GM06990 (cell line): ENCODE measurements around the gene ADRA2A.
A peak's percentile ranks its signal among the peaks of the same experiment; 100 is the strongest.

Experiments used
- DNase-seq: peaks from one replicate; pipeline ENCODE4 v3.0.0-alpha.2; 2011; ENCODE audit not compliant: insufficient read length; ENCODE audit errors: extremely low read depth
- H3K27me3 ChIP-seq: replicated peaks from 2 replicates; pipeline ENCODE4 v1.6.0; 2011; ENCODE audit warnings: low read length; ENCODE audit not compliant: control insufficient read depth, insufficient read depth
- H3K36me3 ChIP-seq: 2 replicates; pipeline ENCODE4 v1.5.1; 2011; ENCODE audit warnings: low read length; ENCODE audit not compliant: control insufficient read depth, insufficient read depth
- H3K4me3 ChIP-seq: replicated peaks from 2 replicates; pipeline ENCODE4 v1.5.1; 2011; ENCODE audit warnings: low read depth, mild to moderate bottlenecking, control low read depth, low read length
- TF ChIP-seq, protein P1 (sequence below): IDR thresholded peaks from 2 replicates; pipeline ENCODE4 v1.5.1; 2011; ENCODE audit warnings: low read length, control low read depth, mild to moderate bottlenecking, inconsistent platforms; ENCODE audit not compliant: insufficient read depth, poor library complexity, severe bottlenecking

The ADRA2A gene

DNA sequence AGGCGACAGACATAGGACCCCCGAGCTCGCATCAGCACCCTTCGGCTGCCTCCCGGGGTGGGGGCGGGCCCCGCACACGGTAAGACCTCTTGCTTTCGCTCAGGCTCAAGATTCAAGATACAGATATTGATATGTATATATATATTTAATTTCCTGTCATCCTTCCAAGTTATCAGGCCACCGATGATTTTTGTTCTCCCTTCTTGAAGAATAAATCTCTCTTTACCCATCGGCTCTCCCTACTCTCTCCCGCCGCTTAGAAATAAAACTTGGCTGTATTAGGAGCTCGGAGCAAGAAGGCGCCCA, 603 bp downstream of the ADRA2A start:
- no peak for DNase-seq
- H3K4me3 ChIP-seq = no peak overlapping the region

DNA sequence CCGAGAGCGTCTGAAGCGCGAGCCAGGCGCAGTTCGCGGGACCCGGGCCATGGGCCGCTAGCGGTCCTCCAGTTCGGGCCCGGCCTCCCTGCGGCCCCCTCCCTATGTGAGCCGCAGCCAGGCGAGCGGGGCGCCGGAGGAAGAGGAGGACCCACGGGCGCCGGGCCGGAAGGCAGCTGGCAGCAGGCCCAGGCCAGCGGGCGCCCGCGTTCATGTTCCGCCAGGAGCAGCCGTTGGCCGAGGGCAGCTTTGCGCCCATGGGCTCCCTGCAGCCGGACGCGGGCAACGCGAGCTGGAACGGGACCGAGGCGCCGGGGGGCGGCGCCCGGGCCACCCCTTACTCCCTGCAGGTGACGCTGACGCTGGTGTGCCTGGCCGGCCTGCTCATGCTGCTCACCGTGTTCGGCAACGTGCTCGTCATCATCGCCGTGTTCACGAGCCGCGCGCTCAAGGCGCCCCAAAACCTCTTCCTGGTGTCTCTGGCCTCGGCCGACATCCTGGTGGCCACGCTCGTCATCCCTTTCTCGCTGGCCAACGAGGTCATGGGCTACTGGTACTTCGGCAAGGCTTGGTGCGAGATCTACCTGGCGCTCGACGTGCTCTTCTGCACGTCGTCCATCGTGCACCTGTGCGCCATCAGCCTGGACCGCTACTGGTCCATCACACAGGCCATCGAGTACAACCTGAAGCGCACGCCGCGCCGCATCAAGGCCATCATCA, 1.1 kb downstream of the ADRA2A start:
- DNase-seq = peak; percentile 9
- Histone ChIP-seq H3K27me3 (peaks cover 1% of the 10 kb centered on the region; the same call in 1 of the 2 replicates), H3K4me3 (no peak overlapping the region), H3K36me3 (no peaks in the 10 kb centered on the region)
- TF ChIP-seq, protein P1, sequence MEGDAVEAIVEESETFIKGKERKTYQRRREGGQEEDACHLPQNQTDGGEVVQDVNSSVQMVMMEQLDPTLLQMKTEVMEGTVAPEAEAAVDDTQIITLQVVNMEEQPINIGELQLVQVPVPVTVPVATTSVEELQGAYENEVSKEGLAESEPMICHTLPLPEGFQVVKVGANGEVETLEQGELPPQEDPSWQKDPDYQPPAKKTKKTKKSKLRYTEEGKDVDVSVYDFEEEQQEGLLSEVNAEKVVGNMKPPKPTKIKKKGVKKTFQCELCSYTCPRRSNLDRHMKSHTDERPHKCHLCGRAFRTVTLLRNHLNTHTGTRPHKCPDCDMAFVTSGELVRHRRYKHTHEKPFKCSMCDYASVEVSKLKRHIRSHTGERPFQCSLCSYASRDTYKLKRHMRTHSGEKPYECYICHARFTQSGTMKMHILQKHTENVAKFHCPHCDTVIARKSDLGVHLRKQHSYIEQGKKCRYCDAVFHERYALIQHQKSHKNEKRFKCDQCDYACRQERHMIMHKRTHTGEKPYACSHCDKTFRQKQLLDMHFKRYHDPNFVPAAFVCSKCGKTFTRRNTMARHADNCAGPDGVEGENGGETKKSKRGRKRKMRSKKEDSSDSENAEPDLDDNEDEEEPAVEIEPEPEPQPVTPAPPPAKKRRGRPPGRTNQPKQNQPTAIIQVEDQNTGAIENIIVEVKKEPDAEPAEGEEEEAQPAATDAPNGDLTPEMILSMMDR = no peak

More for the DNA sequence above, 603 bp downstream of the ADRA2A start:
- Histone ChIP-seq H3K36me3 (no peaks in the 10 kb centered on the region), H3K27me3 (peaks cover 1% of the 10 kb centered on the region; the same call in 1 of the 2 replicates)
- TF ChIP-seq, protein P1 = no peak

DNA sequence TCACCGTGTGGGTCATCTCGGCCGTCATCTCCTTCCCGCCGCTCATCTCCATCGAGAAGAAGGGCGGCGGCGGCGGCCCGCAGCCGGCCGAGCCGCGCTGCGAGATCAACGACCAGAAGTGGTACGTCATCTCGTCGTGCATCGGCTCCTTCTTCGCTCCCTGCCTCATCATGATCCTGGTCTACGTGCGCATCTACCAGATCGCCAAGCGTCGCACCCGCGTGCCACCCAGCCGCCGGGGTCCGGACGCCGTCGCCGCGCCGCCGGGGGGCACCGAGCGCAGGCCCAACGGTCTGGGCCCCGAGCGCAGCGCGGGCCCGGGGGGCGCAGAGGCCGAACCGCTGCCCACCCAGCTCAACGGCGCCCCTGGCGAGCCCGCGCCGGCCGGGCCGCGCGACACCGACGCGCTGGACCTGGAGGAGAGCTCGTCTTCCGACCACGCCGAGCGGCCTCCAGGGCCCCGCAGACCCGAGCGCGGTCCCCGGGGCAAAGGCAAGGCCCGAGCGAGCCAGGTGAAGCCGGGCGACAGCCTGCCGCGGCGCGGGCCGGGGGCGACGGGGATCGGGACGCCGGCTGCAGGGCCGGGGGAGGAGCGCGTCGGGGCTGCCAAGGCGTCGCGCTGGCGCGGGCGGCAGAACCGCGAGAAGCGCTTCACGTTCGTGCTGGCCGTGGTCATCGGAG, 1.8 kb downstream of the ADRA2A start:
- DNase-seq = no peak
- TF ChIP-seq, protein P1 = no peak
- peaks cover 1% of the 10 kb centered on the region; the same call in 1 of the 2 replicates for H3K27me3 ChIP-seq
- H3K36me3 ChIP-seq = no peaks in the 10 kb centered on the region
- H3K4me3 ChIP-seq = no peak overlapping the region

DNA sequence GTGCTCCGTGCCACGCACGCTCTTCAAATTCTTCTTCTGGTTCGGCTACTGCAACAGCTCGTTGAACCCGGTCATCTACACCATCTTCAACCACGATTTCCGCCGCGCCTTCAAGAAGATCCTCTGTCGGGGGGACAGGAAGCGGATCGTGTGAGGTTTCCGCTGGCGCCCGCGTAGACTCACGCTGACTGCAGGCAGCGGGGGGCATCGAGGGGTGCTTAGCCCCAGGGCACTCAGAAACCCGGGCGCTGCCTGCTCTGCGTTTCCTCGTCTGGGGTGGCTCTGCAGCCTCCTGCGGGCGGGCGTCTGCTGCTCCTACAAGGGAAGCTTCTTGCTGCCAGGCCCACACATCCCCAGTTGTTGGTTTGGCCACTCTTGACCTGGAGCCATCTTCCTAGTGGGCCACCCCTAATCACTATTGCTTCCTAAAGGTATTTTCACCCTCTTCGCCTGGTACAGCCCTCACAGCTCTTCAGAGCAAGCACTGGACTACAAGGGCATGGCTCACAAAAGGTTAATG, 2.5 kb downstream of the ADRA2A start:
- H3K4me3 ChIP-seq = no peak overlapping the region
- no peak for DNase-seq
- TF ChIP-seq, protein P1 = no peak
- no peaks in the 10 kb centered on the region for H3K36me3 ChIP-seq
- H3K27me3 ChIP-seq = peaks cover 1% of the 10 kb centered on the region; the same call in 1 of the 2 replicates

DNA sequence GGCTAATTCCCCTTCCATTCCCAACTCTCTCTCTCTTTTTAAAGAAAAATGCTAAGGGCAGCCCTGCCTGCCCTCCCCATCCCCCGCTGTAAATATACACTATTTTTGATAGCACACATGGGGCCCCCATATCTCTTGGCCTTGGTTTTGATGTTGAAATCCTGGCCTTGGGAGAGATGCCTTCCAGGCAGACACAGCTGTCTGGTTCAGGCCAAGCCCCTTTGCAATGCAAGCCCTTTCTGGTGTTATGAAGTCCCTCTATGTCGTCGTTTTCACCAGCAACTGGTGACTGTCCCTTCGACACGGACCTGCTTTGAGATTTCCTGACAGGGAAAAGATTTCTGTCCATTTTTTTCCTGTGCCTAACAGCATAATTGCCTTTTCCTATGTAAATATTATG, 3.0 kb downstream of the ADRA2A start:
- Histone ChIP-seq H3K4me3 (no peak overlapping the region), H3K27me3 (peaks cover 1% of the 10 kb centered on the region; the same call in 1 of the 2 replicates), H3K36me3 (no peaks in the 10 kb centered on the region)
- TF ChIP-seq, protein P1 = no peak
- no peak for DNase-seq
